C4-2B (cell line): Measurements from ENCODE around the gene SLC2A9.

Experiments used
- H3K27ac ChIP-seq: fragments of 450-650 bp; 2 replicates; pipeline ENCODE4 v1.5.1; 2017
- CTCF ChIP-seq: fragments of 450-650 bp; conservative IDR thresholded peaks from 2 replicates; pipeline ENCODE4 v1.5.1; 2017; ENCODE audit warnings: mild to moderate bottlenecking
- ZFX ChIP-seq: fragments of 450-650 bp; IDR thresholded peaks from 2 replicates; pipeline ENCODE4 v1.6.1; 2017

SLC2A9 gene

DNA sequence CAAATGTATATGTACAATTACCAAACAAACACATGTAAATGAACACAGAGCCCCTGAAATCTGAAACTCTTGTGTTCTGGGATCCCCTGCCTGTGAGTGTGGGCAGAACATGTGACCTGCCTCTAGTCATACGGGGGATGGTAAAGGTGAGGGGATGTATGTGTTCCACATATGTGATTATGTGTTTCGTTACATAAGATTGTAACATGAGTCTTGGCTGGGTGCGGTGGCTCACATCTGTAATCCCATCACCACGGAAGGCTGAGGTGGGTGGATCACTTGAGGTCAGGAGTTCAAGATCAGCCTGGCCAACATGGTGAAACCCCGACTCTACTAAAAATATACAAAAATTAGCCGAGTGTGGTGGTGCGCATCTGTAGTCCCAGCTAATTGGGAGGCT is 37.1 kb upstream of the SLC2A9 start:
- H3K27ac ChIP-seq, result no peak overlapping the region
- TF ChIP-seq ZFX (no peak), CTCF (no peak)

DNA sequence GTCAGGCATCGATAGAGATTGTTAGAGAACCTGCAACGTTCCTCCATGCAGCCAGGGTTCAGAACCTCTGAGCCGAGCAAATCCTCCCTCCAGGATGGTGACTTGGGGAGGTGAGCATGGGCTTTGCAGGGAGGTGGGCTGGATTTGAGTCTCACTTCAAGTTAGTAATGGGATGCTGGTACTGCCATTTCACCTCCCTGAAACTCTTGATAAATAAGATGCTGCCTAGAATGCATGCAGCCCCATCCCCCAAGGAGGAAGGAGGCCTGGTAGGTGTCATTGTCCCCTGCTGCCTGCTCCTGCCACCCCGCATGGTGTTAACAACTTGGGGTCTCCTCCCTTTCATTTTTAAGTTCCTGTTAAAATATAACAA is 35.7 kb upstream of the SLC2A9 start:
- H3K27ac ChIP-seq, result no peak overlapping the region
- TF ChIP-seq ZFX (no peak), CTCF (no peak)

DNA sequence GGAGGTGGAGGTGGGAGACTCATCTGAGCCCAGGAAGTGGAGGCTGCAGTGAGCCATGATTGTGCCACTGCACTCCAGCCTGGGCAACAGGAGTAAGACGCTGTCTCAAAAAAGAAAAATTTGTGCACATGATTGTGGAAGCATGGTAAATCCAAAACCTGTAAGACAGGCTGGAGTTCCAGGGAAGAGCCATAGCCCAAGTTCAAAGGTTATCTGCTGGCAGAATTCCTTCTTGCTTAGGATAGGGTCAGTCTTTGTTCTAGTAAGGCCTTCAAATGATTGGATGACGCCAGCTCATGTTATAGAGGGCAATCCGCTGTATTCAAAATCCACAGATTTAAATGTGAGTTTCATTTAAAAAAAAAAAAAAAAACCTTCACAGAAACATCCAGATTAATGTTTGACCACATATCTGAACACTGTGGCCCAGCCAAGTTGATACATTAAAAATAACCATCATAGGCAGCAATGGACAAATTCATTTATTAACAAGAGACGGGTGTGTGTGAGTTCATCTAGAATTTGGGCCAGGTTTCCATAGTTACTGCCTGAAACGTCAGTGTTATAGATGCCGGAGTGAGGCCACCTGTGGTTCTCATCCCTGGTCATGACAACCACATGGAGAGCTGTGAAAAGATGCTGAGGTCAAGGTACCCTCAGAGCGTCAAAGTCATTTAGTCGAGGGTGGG is 35.2 kb upstream of the SLC2A9 start:
- no peak for TF ChIP-seq ZFX
- H3K27ac ChIP-seq, result no peak overlapping the region

DNA sequence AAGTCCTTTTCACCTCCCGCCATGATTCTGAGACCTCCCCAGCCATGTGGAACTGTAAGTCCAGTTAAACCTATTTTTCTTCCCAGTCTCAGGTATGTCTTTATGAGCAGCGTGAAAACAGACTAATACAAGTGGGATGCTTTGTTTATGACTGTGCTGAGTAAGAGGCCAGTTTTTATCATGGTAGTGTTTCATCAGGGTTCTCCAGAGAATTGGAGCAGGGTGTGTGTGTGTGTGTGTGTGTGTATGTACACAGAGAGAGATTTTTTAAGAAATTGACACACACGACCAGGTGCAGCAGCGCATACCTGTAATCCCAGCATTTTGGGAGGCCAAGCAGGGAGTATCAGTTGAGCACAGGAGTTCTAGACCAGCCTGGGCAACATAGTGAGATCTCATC is 34.6 kb upstream of the SLC2A9 start:
- TF ChIP-seq CTCF (no peak), ZFX (no peak)
- no peak overlapping the region for H3K27ac ChIP-seq

DNA sequence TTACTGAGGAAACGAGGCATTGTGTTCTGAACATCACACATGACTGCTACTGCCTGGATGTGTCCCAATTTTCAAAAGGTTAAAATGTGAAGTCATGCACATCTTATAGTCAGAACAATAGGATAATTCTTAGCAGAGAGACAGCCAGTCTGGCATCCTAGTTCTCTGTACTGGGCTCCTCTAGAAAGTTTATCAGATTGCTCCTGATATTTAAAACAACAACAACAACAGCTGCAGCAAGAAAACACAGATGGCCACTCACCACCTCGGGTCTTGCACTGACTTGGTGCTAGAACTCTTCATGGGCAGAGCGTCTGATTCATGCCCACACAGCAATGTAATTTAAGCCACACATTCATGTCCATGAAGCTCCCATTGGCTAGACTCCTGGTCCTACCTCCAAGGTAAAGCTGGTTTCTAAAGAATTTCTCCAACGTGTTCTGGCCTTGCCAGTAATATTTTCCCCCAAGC is 33.3 kb upstream of the SLC2A9 start:
- H3K27ac ChIP-seq, result no peak overlapping the region
- no peak for TF ChIP-seq ZFX
- no peak for TF ChIP-seq CTCF

GRCh38 chr4:10053635-10054453 is 32.5 kb upstream of the SLC2A9 start:
- no peak for TF ChIP-seq CTCF
- TF ChIP-seq ZFX, result no peak
- no peak overlapping the region for H3K27ac ChIP-seq

- H3K27ac ChIP-seq, result no peak overlapping the region
- TF ChIP-seq CTCF (no peak), ZFX (no peak)
Measured at GRCh38 chr4:10051517-10052135, 30.3 kb upstream of the SLC2A9 start.
